Effector memory CD4-positive, alpha-beta T cell (primary cell): ENCODE data around the gene ITPR2.
"Not testable (repeated sequence)": the region's sequence is repeated elsewhere in the genome, so short reads cannot be mapped to it uniquely, and the experiment has no call there.

ENCODE experiments used
- DNase-seq, 3 donors: peaks; one replicate each; pipeline ENCODE4 v3.0.0-alpha.2; 2020
- H3K27ac ChIP-seq: 2 replicates; pipeline ENCODE4 v1.7.0; 2013; ENCODE audit warnings: mild to moderate bottlenecking, low read length, moderate library complexity; ENCODE audit not compliant: insufficient read depth, poor library complexity, severe bottlenecking
- H3K27me3 ChIP-seq: replicated peaks from 2 replicates; pipeline ENCODE4 v1.7.0; 2013; ENCODE audit warnings: mild to moderate bottlenecking, low read length; ENCODE audit not compliant: insufficient read depth, control insufficient read depth, poor library complexity, severe bottlenecking
- H3K36me3 ChIP-seq: 2 replicates; pipeline ENCODE4 v1.7.0; 2013; ENCODE audit warnings: mild to moderate bottlenecking, low read length, moderate library complexity; ENCODE audit not compliant: control insufficient read depth, insufficient read depth
- H3K4me1 ChIP-seq: 2 replicates; pipeline ENCODE4 v1.7.0; 2013; ENCODE audit warnings: low read length, mild to moderate bottlenecking; ENCODE audit not compliant: control insufficient read depth, insufficient read depth, poor library complexity, severe bottlenecking
- H3K4me3 ChIP-seq: 2 replicates; pipeline ENCODE4 v1.7.0; 2013; ENCODE audit warnings: low read length, low read depth, mild to moderate bottlenecking; ENCODE audit not compliant: insufficient read depth, poor library complexity, severe bottlenecking
- H3K9me3 ChIP-seq: 2 replicates; pipeline ENCODE4 v1.7.0; 2013; ENCODE audit warnings: mild to moderate bottlenecking, low read length, moderate library complexity; ENCODE audit not compliant: control insufficient read depth

Gene ITPR2

GRCh38 chr12:26735249-26735639 is 97.8 kb downstream of the ITPR2 start:
- H3K9me3 ChIP-seq, result peaks cover 11% of the 10 kb centered on the region
- H3K4me3 ChIP-seq, result no peak overlapping the region
- H3K36me3 ChIP-seq, result no peaks in the 10 kb centered on the region
- no peak for DNase-seq
- no peaks in the 10 kb centered on the region for H3K27me3 ChIP-seq
- no peaks in the 10 kb centered on the region for H3K4me1 ChIP-seq
- H3K27ac ChIP-seq, result no peak overlapping the region

GRCh38 chr12:26734510-26735248 is 98.3 kb downstream of the ITPR2 start:
- no peaks in the 10 kb centered on the region for H3K4me1 ChIP-seq
- no peak for DNase-seq
- no peak overlapping the region for H3K4me3 ChIP-seq
- H3K9me3 ChIP-seq, result peaks cover 7% of the 10 kb centered on the region
- no peaks in the 10 kb centered on the region for H3K27me3 ChIP-seq
- H3K27ac ChIP-seq, result no peak overlapping the region
- H3K36me3 ChIP-seq, result no peaks in the 10 kb centered on the region

- Histone ChIP-seq H3K27ac (no peak overlapping the region), H3K9me3 (no peaks in the 10 kb centered on the region), H3K4me3 (no peak overlapping the region), H3K4me1 (no peaks in the 10 kb centered on the region), H3K27me3 (no peaks in the 10 kb centered on the region), H3K36me3 (no peaks in the 10 kb centered on the region)
- no peak for DNase-seq
These were observed 100.7 kb downstream of the ITPR2 start for GRCh38 chr12:26732005-26732908.

GRCh38 chr12:26730481-26731350 is 102.3 kb downstream of the ITPR2 start:
- Histone ChIP-seq H3K9me3 (no peaks in the 10 kb centered on the region), H3K4me3 (no peak overlapping the region), H3K4me1 (no peaks in the 10 kb centered on the region), H3K27ac (no peak overlapping the region), H3K36me3 (no peaks in the 10 kb centered on the region), H3K27me3 (no peaks in the 10 kb centered on the region)
- DNase-seq, result no peak

- not testable (repeated sequence) for H3K27me3 ChIP-seq, H3K4me1 ChIP-seq, H3K4me3 ChIP-seq, H3K9me3 ChIP-seq, DNase-seq, H3K27ac ChIP-seq, H3K36me3 ChIP-seq
These were observed 103.8 kb downstream of the ITPR2 start for GRCh38 chr12:26729137-26729671.

- Histone ChIP-seq H3K27ac (no peak overlapping the region), H3K27me3 (no peaks in the 10 kb centered on the region), H3K36me3 (no peaks in the 10 kb centered on the region), H3K9me3 (no peaks in the 10 kb centered on the region), H3K4me1 (no peaks in the 10 kb centered on the region), H3K4me3 (no peak overlapping the region)
- no peak for DNase-seq
These were observed 104.6 kb downstream of the ITPR2 start for GRCh38 chr12:26728205-26729050.

- Histone ChIP-seq H3K36me3 (no peaks in the 10 kb centered on the region), H3K4me3 (no peak overlapping the region), H3K27ac (no peak overlapping the region), H3K27me3 (no peaks in the 10 kb centered on the region), H3K9me3 (no peaks in the 10 kb centered on the region), H3K4me1 (no peaks in the 10 kb centered on the region)
- no peak for DNase-seq
These were observed 105.4 kb downstream of the ITPR2 start for GRCh38 chr12:26727482-26728204.

GRCh38 chr12:26726956-26727355 is 106.0 kb downstream of the ITPR2 start:
- H3K4me3 ChIP-seq, result no peak overlapping the region
- H3K9me3 ChIP-seq, result no peaks in the 10 kb centered on the region
- no peak overlapping the region for H3K27ac ChIP-seq
- no peak for DNase-seq
- H3K27me3 ChIP-seq, result no peaks in the 10 kb centered on the region
- H3K4me1 ChIP-seq, result no peaks in the 10 kb centered on the region
- no peaks in the 10 kb centered on the region for H3K36me3 ChIP-seq
